RWPE2 (cell line): Measurements from ENCODE around the gene LPCAT1.

ENCODE experiments used
- ATAC-seq: fragments of 200-7000 bp; cut with Tn5 transposase; 3 replicates; pipeline ENCODE4 v1.9.1; 2021; ENCODE audit warnings: low read depth
- DNase-seq: peaks from one replicate; pipeline ENCODE4 v3.0.0-alpha.2; 2020; ENCODE audit warnings: low spot score
- H3K27ac ChIP-seq: fragments of 450-650 bp; 2 replicates; pipeline ENCODE4 v1.5.1; 2017; ENCODE audit warnings: mild to moderate bottlenecking; ENCODE audit not compliant: poor library complexity, severe bottlenecking
- H3K27me3 ChIP-seq: fragments of 250-450 bp; sonication (Bioruptor Pico); 2 replicates; pipeline ENCODE4 v1.5.1; 2021; ENCODE audit warnings: mild to moderate bottlenecking, moderate library complexity; ENCODE audit not compliant: insufficient read depth, poor library complexity, severe bottlenecking
- H3K36me3 ChIP-seq: fragments of 250-450 bp; sonication (Bioruptor Pico); 2 replicates; pipeline ENCODE4 v1.5.1; 2020; ENCODE audit warnings: low read depth, mild to moderate bottlenecking, moderate library complexity
- H3K4me1 ChIP-seq: fragments of 250-450 bp; sonication (Bioruptor Pico); 2 replicates; pipeline ENCODE4 v1.5.1; 2021; ENCODE audit warnings: mild to moderate bottlenecking, moderate library complexity; ENCODE audit not compliant: insufficient read depth, poor library complexity, severe bottlenecking
- H3K4me3 ChIP-seq: fragments of 250-450 bp; sonication (Bioruptor Pico); 2 replicates; pipeline ENCODE4 v1.5.1; 2021; ENCODE audit warnings: mild to moderate bottlenecking, moderate library complexity; ENCODE audit not compliant: severe bottlenecking
- H3K9me3 ChIP-seq: fragments of 250-450 bp; sonication (Bioruptor Pico); 2 replicates; pipeline ENCODE4 v1.5.1; 2021; ENCODE audit warnings: mild to moderate bottlenecking, moderate library complexity; ENCODE audit not compliant: severe bottlenecking
- CTCF ChIP-seq: fragments of 450-650 bp; IDR thresholded peaks from one replicate; pipeline ENCODE4 v1.5.1; 2017; ENCODE audit warnings: mild to moderate bottlenecking, moderate library complexity; ENCODE audit not compliant: poor library complexity, severe bottlenecking

The LPCAT1 gene

GRCh38 chr5:1514027-1514818, 9.5 kb downstream of the LPCAT1 start:
- Histone ChIP-seq H3K27ac (no peak overlapping the region), H3K36me3 (peaks cover 50% of the 10 kb centered on the region), H3K9me3 (no peaks in the 10 kb centered on the region), H3K27me3 (no peaks in the 10 kb centered on the region), H3K4me3 (no peak overlapping the region), H3K4me1 (peaks cover 23% of the 10 kb centered on the region)
- DNase-seq, result peak; percentile 68
- ATAC-seq, result no peak
- no peak for TF ChIP-seq CTCF

GRCh38 chr5:1513326-1514026, 10.3 kb downstream of the LPCAT1 start:
- no peak for ATAC-seq
- Histone ChIP-seq H3K36me3 (peaks cover 48% of the 10 kb centered on the region), H3K4me3 (no peak overlapping the region), H3K4me1 (peaks cover 23% of the 10 kb centered on the region), H3K9me3 (no peaks in the 10 kb centered on the region), H3K27ac (no peak overlapping the region), H3K27me3 (no peaks in the 10 kb centered on the region)
- TF ChIP-seq CTCF, result no peak
- DNase-seq, result peak; percentile 33

- no peak for TF ChIP-seq CTCF
- no peak for ATAC-seq
Measured at GRCh38 chr5:1512541-1513291, 11.0 kb downstream of the LPCAT1 start.

GRCh38 chr5:1511651-1512540, 11.9 kb downstream of the LPCAT1 start:
- ATAC-seq (peak; percentile 43), DNase-seq (peak; percentile 77)
- peaks cover 11% of the 10 kb centered on the region for H3K4me1 ChIP-seq
- H3K36me3 ChIP-seq, result peaks cover 46% of the 10 kb centered on the region
- no peaks in the 10 kb centered on the region for H3K9me3 ChIP-seq
- H3K27me3 ChIP-seq, result no peaks in the 10 kb centered on the region
- no peak overlapping the region for H3K4me3 ChIP-seq
- no peak overlapping the region for H3K27ac ChIP-seq
- peak; percentile 33 for TF ChIP-seq CTCF

More at GRCh38 chr5:1512541-1513291, 11.0 kb downstream of the LPCAT1 start:
- Histone ChIP-seq H3K27me3 (no peaks in the 10 kb centered on the region), H3K4me1 (peaks cover 19% of the 10 kb centered on the region), H3K9me3 (no peaks in the 10 kb centered on the region), H3K36me3 (peaks cover 44% of the 10 kb centered on the region), H3K4me3 (no peak overlapping the region), H3K27ac (no peak overlapping the region)
- peak; percentile 71 for DNase-seq
